HEK293 (cell line): ENCODE measurements around the gene GALNT6.

Source experiments
- CTCF ChIA-PET: fragments of 350-600 bp; formaldehyde crosslinking; extraction: SDS; loops from one replicate; lab custom pipeline; 2021; ENCODE audit warnings: antibody characterized with exemption; lab: Yijun Ruan, JAX
- POLR2A ChIA-PET: fragments of 300-600 bp; formaldehyde crosslinking; extraction: SDS; loops from one replicate; lab custom pipeline; 2020; ENCODE audit warnings: antibody characterized with exemption, inconsistent platforms; lab: Yijun Ruan, JAX
- H3K27ac ChIP-seq: fragments of 200-500 bp; sonication (Bioruptor generic); 2 replicates; pipeline ENCODE4 v1.5.1; 2014; ENCODE audit warnings: low read depth, low read length, control low read depth, inconsistent platforms; ENCODE audit errors: extremely low read depth
- H3K36me3 ChIP-seq, 2 experiments: fragments of 200-500 bp in 1 of 2; sonication (Bioruptor generic) in 1 of 2; 1 replicate in 1 of 2; 2 replicates in 1 of 2; pipeline ENCODE4 v1.5.1; 2014 to 2017; ENCODE audit warnings: inconsistent platforms in 2 of 2, low read length in 2 of 2; ENCODE audit not compliant: control insufficient read depth in 2 of 2, insufficient read depth in 1 of 2
- H3K4me1 ChIP-seq: fragments of 200-500 bp; sonication (Bioruptor generic); 2 replicates; pipeline ENCODE4 v1.5.1; 2014; ENCODE audit warnings: mild to moderate bottlenecking, low read length, inconsistent platforms; ENCODE audit not compliant: control insufficient read depth, insufficient read depth
- H3K4me3 ChIP-seq: 2 replicates; pipeline ENCODE4 v1.5.1; 2011; ENCODE audit warnings: low read depth, mild to moderate bottlenecking, control low read depth, low read length, moderate library complexity
- H3K9me3 ChIP-seq: fragments of 200-500 bp; sonication (Bioruptor generic); 2 replicates; pipeline ENCODE4 v1.5.1; 2014; ENCODE audit warnings: low read depth, low read length, inconsistent platforms; ENCODE audit not compliant: control insufficient read depth, insufficient read depth
- GLI2 ChIP-seq: fragments of 450-650 bp; formaldehyde crosslinking; IDR thresholded peaks from 2 replicates; pipeline ENCODE4; 2017; ENCODE audit warnings: missing biosample characterization, missing genetic modification characterization, low read depth, borderline replicate concordance
- KLF10 ChIP-seq: fragments of 450-650 bp; IDR thresholded peaks from 2 replicates; pipeline ENCODE4 v1.5.1; 2018; ENCODE audit warnings: missing biosample characterization, mild to moderate bottlenecking, missing genetic modification characterization
- KLF8 ChIP-seq: fragments of 450-650 bp; formaldehyde crosslinking; IDR thresholded peaks from 2 replicates; pipeline ENCODE4 v1.5.1; 2016; ENCODE audit warnings: missing biosample characterization, missing genetic modification characterization
- MEIS1 ChIP-seq: sonication (generic); formaldehyde crosslinking; IDR thresholded peaks from 2 replicates; pipeline ENCODE4 v1.8.1; 2022; ENCODE audit warnings: missing genetic modification reagents, mild to moderate bottlenecking, borderline replicate concordance
- WT1 ChIP-seq: fragments of 450-650 bp; formaldehyde crosslinking; IDR thresholded peaks from 2 replicates; pipeline ENCODE4 v1.5.1; 2016; ENCODE audit warnings: missing biosample characterization, missing genetic modification characterization
- ZFP69B ChIP-seq: fragments of 450-650 bp; formaldehyde crosslinking; IDR thresholded peaks from 2 replicates; pipeline ENCODE4 v1.5.1; 2016; ENCODE audit warnings: missing biosample characterization, missing genetic modification characterization
- ZNF138 ChIP-seq: fragments of 450-650 bp; formaldehyde crosslinking; IDR thresholded peaks from 2 replicates; pipeline ENCODE4 v1.5.1; 2016; ENCODE audit warnings: missing biosample characterization, missing genetic modification characterization, borderline replicate concordance
- ZNF157 ChIP-seq: fragments of 450-650 bp; formaldehyde crosslinking; IDR thresholded peaks from 2 replicates; pipeline ENCODE4 v1.5.1; 2016; ENCODE audit warnings: missing biosample characterization, missing genetic modification characterization
- ZNF16 ChIP-seq: fragments of 450-650 bp; formaldehyde crosslinking; IDR thresholded peaks from 2 replicates; pipeline ENCODE4 v1.5.1; 2016; ENCODE audit warnings: low read depth, missing biosample characterization, missing genetic modification characterization
- ZNF169 ChIP-seq: fragments of 450-650 bp; formaldehyde crosslinking; IDR thresholded peaks from 2 replicates; pipeline ENCODE4 v1.5.1; 2016; ENCODE audit warnings: missing biosample characterization, missing genetic modification characterization
- ZNF214 ChIP-seq: fragments of 450-650 bp; formaldehyde crosslinking; IDR thresholded peaks from 2 replicates; pipeline ENCODE4 v1.5.1; 2017; ENCODE audit warnings: missing biosample characterization, mild to moderate bottlenecking, missing genetic modification characterization, borderline replicate concordance
- ZNF248 ChIP-seq: fragments of 450-650 bp; formaldehyde crosslinking; IDR thresholded peaks from 2 replicates; pipeline ENCODE4 v1.5.1; 2017; ENCODE audit warnings: missing biosample characterization, missing genetic modification characterization
- ZNF292 ChIP-seq: fragments of 450-650 bp; formaldehyde crosslinking; IDR thresholded peaks from 2 replicates; pipeline ENCODE4 v1.5.1; 2016; ENCODE audit warnings: low read depth, missing biosample characterization, missing genetic modification characterization, borderline replicate concordance
- ZNF514 ChIP-seq: fragments of 450-650 bp; formaldehyde crosslinking; IDR thresholded peaks from 2 replicates; pipeline ENCODE4 v1.5.1; 2016; ENCODE audit warnings: missing biosample characterization, missing genetic modification characterization
- ZNF558 ChIP-seq: fragments of 450-650 bp; formaldehyde crosslinking; IDR thresholded peaks from 2 replicates; pipeline ENCODE4 v1.5.1; 2016; ENCODE audit warnings: missing biosample characterization, missing genetic modification characterization
- ZNF596 ChIP-seq: fragments of 450-650 bp; IDR thresholded peaks from 2 replicates; pipeline ENCODE4 v1.5.0; 2018; ENCODE audit warnings: missing biosample characterization, mild to moderate bottlenecking, missing genetic modification characterization, moderate library complexity
- ZNF658 ChIP-seq: fragments of 450-650 bp; formaldehyde crosslinking; IDR thresholded peaks from 2 replicates; pipeline ENCODE4; 2016; ENCODE audit warnings: missing biosample characterization, missing genetic modification characterization
- ZNF776 ChIP-seq: fragments of 450-650 bp; formaldehyde crosslinking; IDR thresholded peaks from 2 replicates; pipeline ENCODE4 v1.5.0; 2017; ENCODE audit warnings: missing biosample characterization, missing genetic modification characterization, borderline replicate concordance
- TF ChIP-seq, protein P1 (sequence below): fragments of 450-650 bp; formaldehyde crosslinking; IDR thresholded peaks from 2 replicates; pipeline ENCODE4 v1.5.1; 2016; ENCODE audit warnings: missing biosample characterization, missing genetic modification characterization
- TF ChIP-seq, protein P2 (sequence below): fragments of 450-650 bp; formaldehyde crosslinking; IDR thresholded peaks from 2 replicates; pipeline ENCODE4 v1.5.1; 2016; ENCODE audit warnings: missing biosample characterization, missing genetic modification characterization
- TF ChIP-seq, protein P3 (sequence below): fragments of 450-650 bp; formaldehyde crosslinking; IDR thresholded peaks from 2 replicates; pipeline ENCODE4 v1.5.1; 2016; ENCODE audit warnings: missing biosample characterization, missing genetic modification characterization
- TF ChIP-seq, protein P4 (sequence below): fragments of 450-650 bp; formaldehyde crosslinking; IDR thresholded peaks from 2 replicates; pipeline ENCODE4 v1.5.1; 2016; ENCODE audit warnings: missing biosample characterization, missing genetic modification characterization, borderline replicate concordance
- TF ChIP-seq, protein P5 (sequence below): fragments of 450-650 bp; formaldehyde crosslinking; IDR thresholded peaks from 2 replicates; pipeline ENCODE4 v1.5.1; 2017; ENCODE audit warnings: missing biosample characterization, missing genetic modification characterization
- TF ChIP-seq, protein P6 (sequence below): fragments of 450-650 bp; formaldehyde crosslinking; IDR thresholded peaks from 2 replicates; pipeline ENCODE4 v1.5.1; 2016; ENCODE audit warnings: missing biosample characterization, missing genetic modification characterization

The GALNT6 gene

DNA sequence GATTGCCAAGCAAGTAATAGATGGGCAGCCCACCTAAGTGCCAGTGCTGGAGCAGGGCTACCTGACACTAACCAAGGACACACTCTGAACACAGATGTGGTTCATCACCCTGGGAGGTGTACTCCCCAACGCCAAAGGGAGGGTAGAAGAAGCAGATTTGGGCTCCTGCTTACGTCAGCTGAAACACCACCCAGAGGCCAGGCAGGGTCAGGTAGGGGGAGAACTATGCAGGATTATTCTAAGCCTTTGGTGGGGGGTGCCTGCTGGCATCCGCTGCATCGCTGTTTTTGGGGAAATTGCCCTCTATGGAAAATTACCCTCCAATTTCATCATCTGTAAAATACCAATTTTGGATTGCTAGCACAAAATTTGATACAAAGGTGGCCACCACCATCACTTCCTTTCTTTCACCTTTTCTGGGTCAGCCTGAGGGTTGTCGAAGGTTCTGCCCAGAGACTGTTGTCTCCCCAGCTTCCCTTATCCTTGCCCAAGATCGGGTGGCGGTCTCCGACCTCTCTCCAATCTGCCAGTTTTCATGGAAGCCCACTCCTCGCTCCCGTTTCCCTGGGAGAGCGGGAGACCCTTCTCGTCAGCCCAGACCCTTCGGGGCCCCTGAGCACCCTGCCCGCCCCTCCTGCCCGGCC lies 67.8 kb downstream of the GALNT6 start:
- POLR2A ChIA-PET = no interaction called here

DNA sequence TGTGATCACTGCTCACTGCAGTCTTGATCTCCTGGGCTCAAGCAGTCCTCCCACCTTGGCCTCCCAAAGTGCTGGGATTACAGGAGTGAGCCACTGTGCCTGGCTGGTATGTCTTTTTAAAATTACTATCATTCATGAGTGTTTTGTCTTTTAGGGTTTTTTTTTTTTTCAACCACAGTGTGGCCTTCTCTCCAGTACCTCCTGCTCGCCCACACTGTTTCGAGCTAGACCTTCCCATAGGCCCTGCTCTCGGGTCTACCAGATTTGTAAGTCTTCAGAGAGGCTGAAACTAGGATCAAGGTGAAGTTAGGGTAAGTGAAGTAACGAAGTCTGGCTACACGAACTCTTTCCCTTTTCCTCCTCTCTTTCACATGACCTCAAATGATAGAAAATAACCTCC lies 68.8 kb downstream of the GALNT6 start:
- Histone ChIP-seq H3K4me1 (no peaks in the 10 kb centered on the region), H3K27ac (no peak overlapping the region), H3K36me3 (no peaks in the 10 kb centered on the region), H3K9me3 (no peaks in the 10 kb centered on the region), H3K4me3 (no peak overlapping the region)
- ChIA-PET POLR2A (interaction anchor here (0.6 kb wide), 1 partner anchor 104 kb away, joined by 6 read pairs; the partner anchor contains the start of gene POU6F1), CTCF (no interaction called here)
- TF ChIP-seq, protein P1, sequence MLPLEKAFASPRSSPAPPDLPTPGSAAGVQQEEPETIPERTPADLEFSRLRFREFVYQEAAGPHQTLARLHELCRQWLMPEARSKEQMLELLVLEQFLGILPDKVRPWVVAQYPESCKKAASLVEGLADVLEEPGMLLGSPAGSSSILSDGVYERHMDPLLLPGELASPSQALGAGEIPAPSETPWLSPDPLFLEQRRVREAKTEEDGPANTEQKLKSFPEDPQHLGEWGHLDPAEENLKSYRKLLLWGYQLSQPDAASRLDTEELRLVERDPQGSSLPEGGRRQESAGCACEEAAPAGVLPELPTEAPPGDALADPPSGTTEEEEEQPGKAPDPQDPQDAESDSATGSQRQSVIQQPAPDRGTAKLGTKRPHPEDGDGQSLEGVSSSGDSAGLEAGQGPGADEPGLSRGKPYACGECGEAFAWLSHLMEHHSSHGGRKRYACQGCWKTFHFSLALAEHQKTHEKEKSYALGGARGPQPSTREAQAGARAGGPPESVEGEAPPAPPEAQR (tag by site-specific recombination) = no peak
- TF ChIP-seq ZFP69B (no peak), ZNF658 (tag by site-specific recombination) (no peak), ZNF16 (tag by site-specific recombination) (no peak), ZNF214 (tag by site-specific recombination) (no peak), ZNF558 (tag by site-specific recombination) (no peak), MEIS1 (CRISPR knock-in tag) (no peak), ZNF248 (tag by site-specific recombination) (no peak), KLF10 (no peak), ZNF596 (tag by site-specific recombination) (no peak), ZNF776 (tag by site-specific recombination) (no peak), KLF8 (tag by site-specific recombination) (no peak), ZNF292 (tag by site-specific recombination) (no peak), ZNF138 (tag by site-specific recombination) (no peak)
- TF ChIP-seq, protein P2, sequence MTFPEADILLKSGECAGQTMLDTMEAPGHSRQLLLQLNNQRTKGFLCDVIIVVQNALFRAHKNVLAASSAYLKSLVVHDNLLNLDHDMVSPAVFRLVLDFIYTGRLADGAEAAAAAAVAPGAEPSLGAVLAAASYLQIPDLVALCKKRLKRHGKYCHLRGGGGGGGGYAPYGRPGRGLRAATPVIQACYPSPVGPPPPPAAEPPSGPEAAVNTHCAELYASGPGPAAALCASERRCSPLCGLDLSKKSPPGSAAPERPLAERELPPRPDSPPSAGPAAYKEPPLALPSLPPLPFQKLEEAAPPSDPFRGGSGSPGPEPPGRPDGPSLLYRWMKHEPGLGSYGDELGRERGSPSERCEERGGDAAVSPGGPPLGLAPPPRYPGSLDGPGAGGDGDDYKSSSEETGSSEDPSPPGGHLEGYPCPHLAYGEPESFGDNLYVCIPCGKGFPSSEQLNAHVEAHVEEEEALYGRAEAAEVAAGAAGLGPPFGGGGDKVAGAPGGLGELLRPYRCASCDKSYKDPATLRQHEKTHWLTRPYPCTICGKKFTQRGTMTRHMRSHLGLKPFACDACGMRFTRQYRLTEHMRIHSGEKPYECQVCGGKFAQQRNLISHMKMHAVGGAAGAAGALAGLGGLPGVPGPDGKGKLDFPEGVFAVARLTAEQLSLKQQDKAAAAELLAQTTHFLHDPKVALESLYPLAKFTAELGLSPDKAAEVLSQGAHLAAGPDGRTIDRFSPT (tag by site-specific recombination) = no peak

More for the DNA sequence above, 67.8 kb downstream of the GALNT6 start:
- Histone ChIP-seq H3K9me3 (no peaks in the 10 kb centered on the region), H3K4me1 (no peaks in the 10 kb centered on the region), H3K27ac (no peak overlapping the region), H3K36me3 (no peaks in the 10 kb centered on the region), H3K4me3 (no peak overlapping the region)
- TF ChIP-seq, protein P3, sequence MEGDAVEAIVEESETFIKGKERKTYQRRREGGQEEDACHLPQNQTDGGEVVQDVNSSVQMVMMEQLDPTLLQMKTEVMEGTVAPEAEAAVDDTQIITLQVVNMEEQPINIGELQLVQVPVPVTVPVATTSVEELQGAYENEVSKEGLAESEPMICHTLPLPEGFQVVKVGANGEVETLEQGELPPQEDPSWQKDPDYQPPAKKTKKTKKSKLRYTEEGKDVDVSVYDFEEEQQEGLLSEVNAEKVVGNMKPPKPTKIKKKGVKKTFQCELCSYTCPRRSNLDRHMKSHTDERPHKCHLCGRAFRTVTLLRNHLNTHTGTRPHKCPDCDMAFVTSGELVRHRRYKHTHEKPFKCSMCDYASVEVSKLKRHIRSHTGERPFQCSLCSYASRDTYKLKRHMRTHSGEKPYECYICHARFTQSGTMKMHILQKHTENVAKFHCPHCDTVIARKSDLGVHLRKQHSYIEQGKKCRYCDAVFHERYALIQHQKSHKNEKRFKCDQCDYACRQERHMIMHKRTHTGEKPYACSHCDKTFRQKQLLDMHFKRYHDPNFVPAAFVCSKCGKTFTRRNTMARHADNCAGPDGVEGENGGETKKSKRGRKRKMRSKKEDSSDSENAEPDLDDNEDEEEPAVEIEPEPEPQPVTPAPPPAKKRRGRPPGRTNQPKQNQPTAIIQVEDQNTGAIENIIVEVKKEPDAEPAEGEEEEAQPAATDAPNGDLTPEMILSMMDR (tag by site-specific recombination) = no peak
- TF ChIP-seq, protein P4, sequence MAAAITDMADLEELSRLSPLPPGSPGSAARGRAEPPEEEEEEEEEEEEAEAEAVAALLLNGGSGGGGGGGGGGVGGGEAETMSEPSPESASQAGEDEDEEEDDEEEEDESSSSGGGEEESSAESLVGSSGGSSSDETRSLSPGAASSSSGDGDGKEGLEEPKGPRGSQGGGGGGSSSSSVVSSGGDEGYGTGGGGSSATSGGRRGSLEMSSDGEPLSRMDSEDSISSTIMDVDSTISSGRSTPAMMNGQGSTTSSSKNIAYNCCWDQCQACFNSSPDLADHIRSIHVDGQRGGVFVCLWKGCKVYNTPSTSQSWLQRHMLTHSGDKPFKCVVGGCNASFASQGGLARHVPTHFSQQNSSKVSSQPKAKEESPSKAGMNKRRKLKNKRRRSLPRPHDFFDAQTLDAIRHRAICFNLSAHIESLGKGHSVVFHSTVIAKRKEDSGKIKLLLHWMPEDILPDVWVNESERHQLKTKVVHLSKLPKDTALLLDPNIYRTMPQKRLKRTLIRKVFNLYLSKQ (tag by site-specific recombination) = no peak
- no peak for TF ChIP-seq ZNF16 (tag by site-specific recombination)
- TF ChIP-seq, protein P5, sequence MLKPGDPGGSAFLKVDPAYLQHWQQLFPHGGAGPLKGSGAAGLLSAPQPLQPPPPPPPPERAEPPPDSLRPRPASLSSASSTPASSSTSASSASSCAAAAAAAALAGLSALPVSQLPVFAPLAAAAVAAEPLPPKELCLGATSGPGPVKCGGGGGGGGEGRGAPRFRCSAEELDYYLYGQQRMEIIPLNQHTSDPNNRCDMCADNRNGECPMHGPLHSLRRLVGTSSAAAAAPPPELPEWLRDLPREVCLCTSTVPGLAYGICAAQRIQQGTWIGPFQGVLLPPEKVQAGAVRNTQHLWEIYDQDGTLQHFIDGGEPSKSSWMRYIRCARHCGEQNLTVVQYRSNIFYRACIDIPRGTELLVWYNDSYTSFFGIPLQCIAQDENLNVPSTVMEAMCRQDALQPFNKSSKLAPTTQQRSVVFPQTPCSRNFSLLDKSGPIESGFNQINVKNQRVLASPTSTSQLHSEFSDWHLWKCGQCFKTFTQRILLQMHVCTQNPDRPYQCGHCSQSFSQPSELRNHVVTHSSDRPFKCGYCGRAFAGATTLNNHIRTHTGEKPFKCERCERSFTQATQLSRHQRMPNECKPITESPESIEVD (tag by site-specific recombination) = no peak
- TF ChIP-seq ZNF776 (tag by site-specific recombination) = no peak
- no peak for TF ChIP-seq ZNF157 (tag by site-specific recombination)
- no peak for TF ChIP-seq MEIS1 (CRISPR knock-in tag)
- no peak for TF ChIP-seq ZNF169 (tag by site-specific recombination)
- TF ChIP-seq, protein P6, sequence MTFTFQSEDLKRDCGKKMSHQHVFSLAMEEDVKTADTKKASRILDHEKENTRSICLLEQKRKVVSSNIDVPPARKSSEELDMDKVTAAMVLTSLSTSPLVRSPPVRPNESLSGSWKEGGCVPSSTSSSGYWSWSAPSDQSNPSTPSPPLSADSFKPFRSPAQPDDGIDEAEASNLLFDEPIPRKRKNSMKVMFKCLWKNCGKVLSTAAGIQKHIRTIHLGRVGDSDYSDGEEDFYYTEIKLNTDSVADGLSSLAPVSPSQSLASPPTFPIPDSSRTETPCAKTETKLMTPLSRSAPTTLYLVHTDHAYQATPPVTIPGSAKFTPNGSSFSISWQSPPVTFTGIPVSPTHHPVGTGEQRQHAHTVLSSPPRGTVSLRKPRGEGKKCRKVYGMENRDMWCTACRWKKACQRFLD (tag by site-specific recombination) = no peak
- TF ChIP-seq ZNF514 (tag by site-specific recombination) = no peak
- no peak for TF ChIP-seq GLI2
- TF ChIP-seq WT1 = no peak
- CTCF ChIA-PET = interaction anchor here (0.6 kb wide), 1 partner anchor 1022 kb away, joined by 3 read pairs; no protein-coding TSS in a partner anchor
